Neural crest cell (in vitro differentiated cells): ENCODE measurements around the gene GPBAR1. TPM values are rescaled to one million over a fixed set of nuclear protein-coding genes. Genes with fewer than 3 reads are reported as not detected.

Experiments
- DNase-seq: peaks from one replicate; pipeline ENCODE4 v3.0.0; 2021; ENCODE audit warnings: low read depth, mixed read lengths, low spot score
- H3K27ac Mint-ChIP-seq: one replicate; pipeline ENCODE4 v1.8.0; 2021; ENCODE audit warnings: mild to moderate bottlenecking, mixed read lengths; ENCODE audit not compliant: unreplicated experiment
- H3K27me3 Mint-ChIP-seq: 2 replicates; pipeline ENCODE4 v1.8.0; 2021; ENCODE audit warnings: low read depth, mild to moderate bottlenecking, mixed read lengths
- H3K36me3 Mint-ChIP-seq: 2 replicates; pipeline ENCODE4 v1.8.0; 2021; ENCODE audit warnings: low read depth, mild to moderate bottlenecking, mixed read lengths
- H3K4me1 Mint-ChIP-seq: 2 replicates; pipeline ENCODE4 v1.8.0; 2021; ENCODE audit warnings: mixed read lengths
- H3K4me3 Mint-ChIP-seq: one replicate; pipeline ENCODE4 v1.8.0; 2021; ENCODE audit warnings: mild to moderate bottlenecking, mixed read lengths
- H3K9me3 Mint-ChIP-seq: 2 replicates; pipeline ENCODE4 v1.8.0; 2021; ENCODE audit warnings: mixed read lengths
- CTCF ChIP-seq: fragments of 200-600 bp; sonication (generic); conservative IDR thresholded peaks from 2 replicates; pipeline ENCODE4 v1.5.0; 2021; ENCODE audit warnings: antibody characterized with exemption, mild to moderate bottlenecking
- microRNA-seq: library from miRNA; unstranded; fragments of <30 nt; microRNA quantifications from one replicate; pipeline ENCODE4, GENCODE V29; 2020
- total RNA-seq: library from RNA; stranded (reverse); gene quantifications from 2 replicates; pipeline ENCODE4 v1.2.1, GENCODE V29; 2021

GPBAR1 gene
- total RNA-seq, 1 donor from 2014 or later = 0.14 TPM

- peaks cover 15% of the 10 kb centered on the region for H3K4me1 Mint-ChIP-seq
- TF ChIP-seq CTCF = no peak
- H3K27me3 Mint-ChIP-seq = peaks cover 11% of the 10 kb centered on the region
- no peaks in the 10 kb centered on the region for H3K9me3 Mint-ChIP-seq
- no peak overlapping the region for H3K4me3 Mint-ChIP-seq
- no peak overlapping the region for H3K27ac Mint-ChIP-seq
- DNase-seq = no peak
- no peaks in the 10 kb centered on the region for H3K36me3 Mint-ChIP-seq
Measured at GRCh38 chr2:218313356-218313755, 52.5 kb downstream of the GPBAR1 start.

Small RNA genes lying within 50 kb of the gene (microRNA-seq; reads per million reads assigned to microRNA genes)
- gene MIR6513 = not detected

Other genes starting within 250 kb of the GPBAR1 start
- gene RUFY4, start 191.8 kb upstream of the GPBAR1 start, total RNA-seq = not detected in 2 replicates
- not detected in 2 replicates for gene CXCR2, start 135.0 kb upstream of the GPBAR1 start, total RNA-seq
- not detected in 2 replicates for gene CXCR1, start 94.1 kb upstream of the GPBAR1 start, total RNA-seq
- gene ARPC2, start 43.8 kb upstream of the GPBAR1 start, total RNA-seq = 159 and 160 TPM in 2 replicates
- gene AAMP, start 9.1 kb downstream of the GPBAR1 start, total RNA-seq = 76.6 and 77.6 TPM in 2 replicates
- gene PNKD, start 9.5 kb downstream of the GPBAR1 start, total RNA-seq = 40.3 and 42.3 TPM in 2 replicates
- 8.0 and 8.5 TPM in 2 replicates for gene TMBIM1, start 31.5 kb downstream of the GPBAR1 start, total RNA-seq
- gene CATIP, start 95.8 kb downstream of the GPBAR1 start, total RNA-seq = 0.30 TPM in 1 of 2 replicates, not detected in the other
- gene SLC11A1, start 121.3 kb downstream of the GPBAR1 start, total RNA-seq = 0.09 TPM in 1 of 2 replicates, not detected in the other
- gene CTDSP1, start 138.9 kb downstream of the GPBAR1 start, total RNA-seq = 46.4 TPM in 2 replicates
- gene VIL1, start 158.1 kb downstream of the GPBAR1 start, total RNA-seq = not detected in 2 replicates